OCI-M1 (cell line): ENCODE results near the gene PPP3R1.

Source experiments
- DNase-seq: peaks from one replicate; lab custom pipeline; 2025; lab: John Stamatoyannopoulos, UW

Gene PPP3R1

GRCh38 chr2:68151037-68151436, 101.3 kb downstream of the PPP3R1 start:
- no peak for DNase-seq

DNA sequence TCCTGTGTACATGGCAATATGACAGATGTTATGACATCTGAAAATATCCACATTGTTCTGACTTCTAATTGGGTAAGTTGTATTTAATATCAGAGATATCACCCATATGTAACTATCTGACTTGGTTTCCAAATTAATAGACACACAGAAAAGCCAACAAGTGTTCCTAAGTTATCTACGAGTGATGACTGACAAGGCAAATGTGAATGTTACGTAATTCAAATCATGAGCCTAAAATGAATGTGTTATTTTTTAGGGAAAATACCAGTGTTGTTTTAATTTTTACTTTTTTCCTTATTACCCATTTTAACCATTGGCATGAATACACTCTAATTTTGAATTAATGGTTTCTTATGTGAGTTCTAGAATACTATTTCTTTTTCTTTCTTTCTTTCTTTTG, 110.5 kb downstream of the PPP3R1 start:
- DNase-seq: no peak

GRCh38 chr2:68135448-68136320, 116.6 kb downstream of the PPP3R1 start:
- DNase-seq: peak; percentile 93

- DNase-seq: no peak
Measured at GRCh38 chr2:68134554-68134953, 117.8 kb downstream of the PPP3R1 start.

DNA sequence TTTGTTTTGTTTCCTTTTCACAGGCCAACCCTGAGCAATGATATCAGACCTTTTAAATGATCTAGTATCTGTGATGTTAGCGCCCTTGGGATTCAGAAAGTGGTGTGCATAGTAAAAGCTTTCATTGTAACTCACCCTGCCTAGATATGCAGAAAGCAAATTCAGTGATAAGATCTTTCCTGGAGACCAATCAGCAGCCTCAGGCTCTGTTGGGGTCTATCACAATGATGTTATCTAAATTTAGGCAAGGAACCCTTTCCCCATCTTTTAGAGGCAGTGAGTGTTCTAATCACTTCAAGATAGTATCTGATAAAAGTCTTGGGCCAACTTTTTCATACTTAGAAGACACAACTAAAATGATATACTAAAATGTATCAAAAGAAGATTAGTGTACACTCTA, 118.2 kb downstream of the PPP3R1 start:
- DNase-seq: no peak
